IMR-90 (cell line): Measurements from ENCODE around the gene MRPL1. TPM values are rescaled to one million over a fixed set of nuclear protein-coding genes. Genes with fewer than 3 reads are reported as not detected.

Source experiments
- ATAC-seq: fragments of 200-7000 bp; cut with Tn5 transposase; 2 replicates; pipeline ENCODE4 v1.9.1; 2020; ENCODE audit warnings: low read depth, mild to moderate bottlenecking, moderate library complexity
- BruUV-seq: library from RNA; stranded (reverse); fragments of 400-500 nt; replicated peaks from 2 replicates; lab custom pipeline; 2021; lab: Mats Ljungman, UMichigan
- CTCF ChIA-PET: fragments of 300-600 bp; formaldehyde crosslinking; extraction: SDS; loops from one replicate; lab custom pipeline; 2021; ENCODE audit warnings: antibody characterized with exemption; lab: Yijun Ruan, JAX
- POLR2A ChIA-PET: fragments of 300-600 bp; sonication (Branson Sonifier 250); formaldehyde crosslinking; loops from one replicate; lab custom pipeline; 2022; ENCODE audit warnings: antibody characterized with exemption; ENCODE audit not compliant: unreplicated experiment; lab: Charles Lee
- DNase-seq: peaks from one replicate; pipeline ENCODE4 v3.0.0; 2013
- H2AFZ ChIP-seq: replicated peaks from 2 replicates; pipeline ENCODE3; 2013; ENCODE audit warnings: low read length, mild to moderate bottlenecking; ENCODE audit not compliant: poor library complexity
- H2AK5ac ChIP-seq: 2 replicates; pipeline ENCODE4 v1.6.1; 2013; ENCODE audit warnings: low read depth, low read length, inconsistent platforms
- H2AK9ac ChIP-seq: replicated peaks from 2 replicates; pipeline ENCODE3; 2013; ENCODE audit warnings: mild to moderate bottlenecking, low read depth, low read length, moderate library complexity; ENCODE audit not compliant: poor library complexity
- H2BK120ac ChIP-seq: 2 replicates; pipeline ENCODE4 v1.6.1; 2013; ENCODE audit warnings: low read depth, low read length, inconsistent platforms
- H2BK15ac ChIP-seq: 3 replicates; pipeline ENCODE4 v1.6.1; 2013; ENCODE audit warnings: low read depth, low read length, inconsistent platforms
- H2BK20ac ChIP-seq: 2 replicates; pipeline ENCODE4 v1.6.1; 2013; ENCODE audit warnings: low read depth, mild to moderate bottlenecking, inconsistent platforms, low read length, moderate library complexity
- H2BK5ac ChIP-seq: 2 replicates; pipeline ENCODE4 v1.6.1; 2013; ENCODE audit warnings: mild to moderate bottlenecking, low read depth, low read length, inconsistent platforms; ENCODE audit not compliant: poor library complexity, severe bottlenecking
- H3K14ac ChIP-seq: replicated peaks from 2 replicates; pipeline ENCODE4 v1.6.1; 2013; ENCODE audit warnings: low read depth, low read length, inconsistent platforms
- H3K18ac ChIP-seq: 2 replicates; pipeline ENCODE4 v1.6.1; 2013; ENCODE audit warnings: low read depth, low read length, control low read depth
- H3K23ac ChIP-seq: 2 replicates; pipeline ENCODE4 v1.6.1; 2013; ENCODE audit warnings: low read depth, low read length, inconsistent platforms
- H3K27ac ChIP-seq: 2 replicates; pipeline ENCODE4 v1.5.1; 2013; ENCODE audit warnings: mild to moderate bottlenecking, control low read depth, low read length; ENCODE audit not compliant: insufficient read depth
- H3K27me3 ChIP-seq: 2 replicates; pipeline ENCODE4 v1.6.1; 2013; ENCODE audit warnings: low read length; ENCODE audit not compliant: control insufficient read depth, insufficient read depth
- H3K36me3 ChIP-seq: 2 replicates; pipeline ENCODE4 v1.6.1; 2013; ENCODE audit warnings: low read length, mixed read lengths; ENCODE audit not compliant: control insufficient read depth, insufficient read depth
- H3K4ac ChIP-seq: 2 replicates; pipeline ENCODE4 v1.6.1; 2013; ENCODE audit warnings: low read depth, low read length, inconsistent platforms
- H3K4me1 ChIP-seq: 2 replicates; pipeline ENCODE4 v1.6.1; 2013; ENCODE audit warnings: low read length, mixed read lengths; ENCODE audit not compliant: control insufficient read depth, insufficient read depth
- H3K4me2 ChIP-seq: 2 replicates; pipeline ENCODE4 v1.6.1; 2013; ENCODE audit warnings: low read depth, mild to moderate bottlenecking, control low read depth, low read length, moderate library complexity
- H3K4me3 ChIP-seq: 2 replicates; pipeline ENCODE4 v1.5.1; 2013; ENCODE audit warnings: low read depth, mild to moderate bottlenecking, control low read depth, low read length, moderate library complexity; ENCODE audit not compliant: insufficient read depth
- H3K56ac ChIP-seq: 2 replicates; pipeline ENCODE4 v1.6.1; 2013; ENCODE audit warnings: low read length, inconsistent platforms; ENCODE audit not compliant: insufficient read depth; ENCODE audit errors: extremely low read depth
- H3K79me1 ChIP-seq, 2 experiments: 2 replicates each; pipeline ENCODE4 v1.6.1; 2013; ENCODE audit warnings: low read length in 2 of 2, inconsistent platforms in 1 of 2, low read depth in 1 of 2
- H3K9ac ChIP-seq: 2 replicates; pipeline ENCODE4 v1.6.1; 2013; ENCODE audit warnings: low read depth, low read length, control low read depth
- H3K9me1 ChIP-seq: 2 replicates; pipeline ENCODE4 v1.6.1; 2013; ENCODE audit warnings: low read length, inconsistent platforms; ENCODE audit not compliant: insufficient read depth
- H3K9me3 ChIP-seq: 2 replicates; pipeline ENCODE4 v1.6.1; 2013; ENCODE audit warnings: low read length; ENCODE audit not compliant: control insufficient read depth, insufficient read depth
- H4K20me1 ChIP-seq: 2 replicates; pipeline ENCODE4 v1.6.1; 2013; ENCODE audit warnings: low read length, inconsistent platforms; ENCODE audit not compliant: insufficient read depth
- H4K5ac ChIP-seq: 2 replicates; pipeline ENCODE4 v1.6.1; 2013; ENCODE audit warnings: mild to moderate bottlenecking, low read depth, low read length, control low read depth
- H4K8ac ChIP-seq, 2 experiments: 2 replicates each; pipeline ENCODE4 v1.6.1; 2013; ENCODE audit warnings: low read depth in 2 of 2, low read length in 2 of 2, control low read depth in 1 of 2, inconsistent platforms in 1 of 2
- H4K91ac ChIP-seq: 2 replicates; pipeline ENCODE4 v1.6.1; 2013; ENCODE audit warnings: low read depth, low read length, inconsistent platforms; ENCODE audit not compliant: insufficient read depth
- CTCF ChIP-seq: conservative IDR thresholded peaks from 2 replicates; pipeline ENCODE4 v1.5.1; 2012; ENCODE audit warnings: mild to moderate bottlenecking, low read depth, low read length, improper control_type of control experiment
- MAZ ChIP-seq: IDR thresholded peaks from 2 replicates; pipeline ENCODE4 v1.6.1; 2012; ENCODE audit warnings: low read depth, mild to moderate bottlenecking, low read length, improper control_type of control experiment, moderate library complexity, borderline replicate concordance
- RFX5 ChIP-seq: IDR thresholded peaks from 2 replicates; pipeline ENCODE4 v1.8.0; 2012; ENCODE audit warnings: low read depth, mild to moderate bottlenecking, low read length, moderate library complexity
- WGBS, 2 experiments: methylation state at CpG; one replicate each; pipeline versions ENCODE4 v1.1.5 to v1.1.7; 2013; ENCODE audit warnings: missing lambda C conversion rate in 2 of 2; ENCODE audit not compliant: insufficient read length in 1 of 2; ENCODE audit errors: extremely low coverage in 2 of 2; 5-methylcytosine and 5-hydroxymethylcytosine counted together
- dilution Hi-C: fragments of 300-500 bp; cut with HindIII; formaldehyde crosslinking; loops from one replicate; pipeline ENCODE4 v1.14.3; 2018; ENCODE audit warnings: low sequenced_read_pairs; ENCODE audit not compliant: unreplicated experiment
- in situ Hi-C: fragments of 300-500 bp; cut with MboI; formaldehyde crosslinking; loops from 3 replicates; pipeline ENCODE4 v1.14.3; 2019; ENCODE audit warnings: low sequenced_read_pairs, inconsistent platforms, mixed read lengths
- intact Hi-C: fragments of 100-400 bp; cut with micrococcal nuclease; formaldehyde crosslinking; loops from 2 replicates; pipeline ENCODE4 v1.10.0; 2022
- polyA plus RNA-seq, 3 experiments: library from polyadenylated mRNA; depleted of rRNA; stranded (reverse); fragments of >200 nt; gene quantifications; 2 replicates each; pipeline ENCODE4 v1.2.3, GENCODE V29; 2012; ENCODE audit warnings: low replicate concordance in 1 of 3
- total RNA-seq: library from RNA; depleted of rRNA; stranded (reverse); fragments of >200 nt; gene quantifications from 2 replicates; pipeline ENCODE4 v1.2.3, GENCODE V29; 2012
- TF ChIP-seq, protein P1 (sequence below): fragments of 150-350 bp; IDR thresholded peaks from 2 replicates; pipeline ENCODE4 v1.6.1; 2017; ENCODE audit warnings: mild to moderate bottlenecking, antibody characterized with exemption, low read length, low read depth

Gene MRPL1
- total and polyA plus RNA-seq, 2 of the 4 experiments (the other 2 are of a cell fraction): 13.4 to 22.5 TPM

- Histone ChIP-seq H3K18ac (no peak overlapping the region), H3K4ac (no peak overlapping the region), H3K56ac (no peak overlapping the region), H3K36me3 (no peaks in the 10 kb centered on the region; the same call in 1 of the 2 replicates), H3K27me3 (no peaks in the 10 kb centered on the region), H4K91ac (no peak overlapping the region), H3K4me1 (peaks cover 13% of the 10 kb centered on the region), H3K9ac (no peak overlapping the region), H3K27ac (no peak overlapping the region), H2AFZ (no peak overlapping the region), H4K5ac (no peak overlapping the region), H3K4me3 (no peak overlapping the region), H2BK5ac (no peak overlapping the region), H3K14ac (no peak overlapping the region), H3K9me3 (no peaks in the 10 kb centered on the region), H2AK5ac (no peak overlapping the region), H3K23ac (no peak overlapping the region), H2BK15ac (no peak overlapping the region), H3K9me1 (no peaks in the 10 kb centered on the region; the same call in none of the 2 replicates), H2BK20ac (no peak overlapping the region), H4K20me1 (no peaks in the 10 kb centered on the region), H3K4me2 (no peak overlapping the region), H3K79me1 (peaks cover 0 to 11% of the 10 kb centered on the region in 2 experiments; a peak in 1 of 4 replicates), H2AK9ac (no peak overlapping the region), H4K8ac (no peak overlapping the region), H2BK120ac (no peak overlapping the region)
- BruUV-seq: no TSS peak
- dilution Hi-C loops: no loop called here
- WGBS, 2 experiments: 100% methylated on average over 1 of the region's 5 CpGs; no CpG with 5 or more reads in 1 of the 2 experiments
- intact Hi-C loops: no loop called here
- in situ Hi-C loops: no loop called here
- DNase-seq: no peak
- ChIA-PET CTCF (interaction anchor here (0.6 kb wide), 1 partner anchor 17 kb away, joined by 4 read pairs; no protein-coding TSS in a partner anchor), POLR2A (interaction anchor here (0.6 kb wide), 1 partner anchor 15 kb away, joined by 5 read pairs; no protein-coding TSS in a partner anchor)
- TF ChIP-seq CTCF (no peak), MAZ (no peak), RFX5 (no peak)
- TF ChIP-seq, protein P1, sequence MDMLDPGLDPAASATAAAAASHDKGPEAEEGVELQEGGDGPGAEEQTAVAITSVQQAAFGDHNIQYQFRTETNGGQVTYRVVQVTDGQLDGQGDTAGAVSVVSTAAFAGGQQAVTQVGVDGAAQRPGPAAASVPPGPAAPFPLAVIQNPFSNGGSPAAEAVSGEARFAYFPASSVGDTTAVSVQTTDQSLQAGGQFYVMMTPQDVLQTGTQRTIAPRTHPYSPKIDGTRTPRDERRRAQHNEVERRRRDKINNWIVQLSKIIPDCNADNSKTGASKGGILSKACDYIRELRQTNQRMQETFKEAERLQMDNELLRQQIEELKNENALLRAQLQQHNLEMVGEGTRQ: no peak
- no peak for ATAC-seq
Measured at GRCh38 chr4:77917601-77918000, 55.0 kb downstream of the MRPL1 start.
